Measurements from ENCODE around the gene RPN2.

- TF ChIP-seq CTCF (conservative IDR thresholded peaks at IDR 0.05; ENCODE audit: low read depth, low read length): no peak
- no peak for TF ChIP-seq EZH2phosphoT487 (IDR thresholded peaks at IDR 0.05; ENCODE audit: borderline replicate concordance, low read length)
- no peak for TF ChIP-seq EZH2 (IDR thresholded peaks at IDR 0.05; ENCODE audit: low read length, unreplicated experiment)
These were observed 15.7 kb downstream of the RPN2 start for GRCh38 chr20:37194621-37195417.

All from PC-3 (cell line).